ENCODE data around the gene PNPLA7. TPM values are rescaled to one million over a fixed set of nuclear protein-coding genes. Genes with fewer than 3 reads are reported as not detected.

The PNPLA7 gene
- total and polyA plus RNA-seq, 8 donors = 3.5 to 51.3 (median 16.6) TPM

- Histone ChIP-seq H3K4me3 (no peak overlapping the region), H3K27ac (no peak overlapping the region), H3K36me3 (peaks cover 0 to 41% (median 28%) of the 10 kb centered on the region in 4 donors), H3K9me3 (peaks cover 0 to 22% (median 16%) of the 10 kb centered on the region in 4 donors), H3K4me1 (peaks cover 0 to 12% (median 10%) of the 10 kb centered on the region in 4 donors), H3K27me3 (no peaks in the 10 kb centered on the region)
- TF ChIP-seq POLR2AphosphoS5 (IDR thresholded peaks at IDR 0.05) (no peak), CTCF (IDR thresholded peaks at IDR 0.05) (no peak), POLR2A (IDR thresholded peaks at IDR 0.05) (no peak), EP300 (IDR thresholded peaks at IDR 0.05) (no peak)
- intact Hi-C loops (cut with DNase I; ENCODE audit: low total_unique reads) = no loop called here
- WGBS, 5 donors = 69 to 90% (median 86%) methylated on average over 3 to 11 of the region's 11 CpGs
- no peak for DNase-seq
Measured at GRCh38 chr9:137478613-137478961, 71.6 kb downstream of the PNPLA7 start.

- intact Hi-C loops (cut with DNase I; ENCODE audit: low total_unique reads) = no loop called here
- Histone ChIP-seq H3K4me1 (peaks cover 0 to 12% (median 10%) of the 10 kb centered on the region in 4 donors), H3K4me3 (no peak overlapping the region), H3K36me3 (peaks cover 0 to 41% (median 28%) of the 10 kb centered on the region in 4 donors), H3K27ac (no peak overlapping the region), H3K9me3 (peaks cover 0 to 22% (median 16%) of the 10 kb centered on the region in 4 donors), H3K27me3 (no peaks in the 10 kb centered on the region)
- WGBS, 5 donors = 91 to 98% (median 93%) methylated on average over 9 to 29 of the region's 29 CpGs
- no peak for DNase-seq
- TF ChIP-seq EP300 (IDR thresholded peaks at IDR 0.05) (no peak), POLR2A (IDR thresholded peaks at IDR 0.05) (no peak)
Measured at GRCh38 chr9:137477778-137478612, 72.2 kb downstream of the PNPLA7 start.

GRCh38 chr9:137476856-137477255, 73.3 kb downstream of the PNPLA7 start:
- H3K27ac ChIP-seq = no peak overlapping the region
- peaks cover 0 to 41% (median 28%) of the 10 kb centered on the region in 4 donors for H3K36me3 ChIP-seq
- H3K27me3 ChIP-seq = no peaks in the 10 kb centered on the region
- intact Hi-C loops (cut with DNase I; ENCODE audit: low total_unique reads) = no loop called here
- 84 to 100% (median 93%) methylated on average over 3 to 11 of the region's 11 CpGs for WGBS, 5 donors
- H3K4me1 ChIP-seq = peaks cover 0 to 3% (median 2%) of the 10 kb centered on the region in 4 donors
- H3K9me3 ChIP-seq = peaks cover 0 to 22% (median 16%) of the 10 kb centered on the region in 4 donors
- no peak for DNase-seq
- no peak overlapping the region for H3K4me3 ChIP-seq
- TF ChIP-seq EP300 (IDR thresholded peaks at IDR 0.05) (no peak), POLR2AphosphoS5 (IDR thresholded peaks at IDR 0.05) (no peak), POLR2A (IDR thresholded peaks at IDR 0.05) (no peak), CTCF (IDR thresholded peaks at IDR 0.05) (no peak)

- no peak for TF ChIP-seq POLR2A (IDR thresholded peaks at IDR 0.05)
- no peak for TF ChIP-seq EP300 (IDR thresholded peaks at IDR 0.05)
- TF ChIP-seq CTCF (IDR thresholded peaks at IDR 0.05) = no peak
- TF ChIP-seq POLR2AphosphoS5 (IDR thresholded peaks at IDR 0.05) = no peak
- intact Hi-C loops (cut with DNase I; ENCODE audit: low total_unique reads) = no loop called here
- no peaks in the 10 kb centered on the region for H3K27me3 ChIP-seq
- WGBS, 5 donors = 80 to 92% (median 87%) methylated on average over 3 of the region's 3 CpGs
- H3K4me3 ChIP-seq = no peak overlapping the region
- no peak overlapping the region for H3K27ac ChIP-seq
- H3K4me1 ChIP-seq = no peaks in the 10 kb centered on the region
- peaks cover 0 to 37% (median 25%) of the 10 kb centered on the region in 4 donors for H3K36me3 ChIP-seq
- no peak for DNase-seq
- H3K9me3 ChIP-seq = peaks cover 0 to 22% (median 16%) of the 10 kb centered on the region in 4 donors
Measured at GRCh38 chr9:137475666-137476065, 74.5 kb downstream of the PNPLA7 start.

- no peaks in the 10 kb centered on the region for H3K4me1 ChIP-seq
- WGBS, 5 donors = 94 to 97% (median 95%) methylated on average over 18 of the region's 18 CpGs
Measured at GRCh38 chr9:137474271-137474670, 75.9 kb downstream of the PNPLA7 start.

More at GRCh38 chr9:137474271-137474670, 75.9 kb downstream of the PNPLA7 start:
- Histone ChIP-seq H3K36me3 (peaks cover 0 to 25% (median 15%) of the 10 kb centered on the region in 4 donors), H3K9me3 (peaks cover 0 to 22% (median 16%) of the 10 kb centered on the region in 4 donors), H3K27ac (no peak overlapping the region), H3K4me3 (no peak overlapping the region), H3K27me3 (no peaks in the 10 kb centered on the region)
- TF ChIP-seq POLR2A (IDR thresholded peaks at IDR 0.05) (no peak), EP300 (IDR thresholded peaks at IDR 0.05) (no peak), POLR2AphosphoS5 (IDR thresholded peaks at IDR 0.05) (no peak), CTCF (IDR thresholded peaks at IDR 0.05) (no peak)
- intact Hi-C loops (cut with DNase I; ENCODE audit: low total_unique reads) = no loop called here
- no peak for DNase-seq

Measured in stomach (tissue), 9 donors.